SW480 (cell line): ENCODE data around the gene ATG16L1.
"Not testable (repeated sequence)": the region's sequence is repeated elsewhere in the genome, so short reads cannot be mapped to it uniquely, and the experiment has no call there.

ENCODE experiments used
- DNase-seq: peaks from one replicate; pipeline ENCODE4 v3.0.0-alpha.2; 2016; ENCODE audit warnings: low spot score

The ATG16L1 gene

GRCh38 chr2:233334915-233335314 lies 83.4 kb downstream of the ATG16L1 start:
- no peak for DNase-seq

GRCh38 chr2:233336091-233336490 lies 84.6 kb downstream of the ATG16L1 start:
- DNase-seq: not testable (repeated sequence)

GRCh38 chr2:233336541-233336940 lies 85.1 kb downstream of the ATG16L1 start:
- no peak for DNase-seq

GRCh38 chr2:233338046-233338445 lies 86.6 kb downstream of the ATG16L1 start:
- DNase-seq: no peak

- DNase-seq: no peak
Measured at GRCh38 chr2:233338812-233339368, 87.4 kb downstream of the ATG16L1 start.

- DNase-seq: no peak
Measured at GRCh38 chr2:233339427-233339826, 88.0 kb downstream of the ATG16L1 start.

GRCh38 chr2:233341296-233341695 lies 89.8 kb downstream of the ATG16L1 start:
- no peak for DNase-seq

- no peak for DNase-seq
Measured at GRCh38 chr2:233342301-233342700, 90.8 kb downstream of the ATG16L1 start.

GRCh38 chr2:233343171-233343705 lies 91.8 kb downstream of the ATG16L1 start:
- DNase-seq: no peak
